ENCODE data around the gene CROCC2. TPM values are rescaled to one million over a fixed set of nuclear protein-coding genes. Genes with fewer than 3 reads are reported as not detected.

Gene CROCC2
- total and polyA plus RNA-seq, 7 donors = 0.01 TPM; not detected in 6

- peak in 1 of 2 donors; percentile 9 for DNase-seq
- no peak overlapping the region for H3K4me3 ChIP-seq
- WGBS, 3 donors = 81 to 88% (median 88%) methylated on average over 7 of the region's 7 CpGs
- H3K9me3 ChIP-seq = peaks cover 5% of the 10 kb centered on the region
- no peaks in the 10 kb centered on the region for H3K4me1 ChIP-seq
- TF ChIP-seq CTCF (IDR thresholded peaks at IDR 0.05) = no peak
- H3K27me3 ChIP-seq (ENCODE audit: insufficient read depth in 3 of 3, low read length in 2 of 3) = no peaks in the 10 kb centered on the region
- H3K36me3 ChIP-seq (ENCODE audit: insufficient read depth in 1 of 2, low read depth in 1 of 2) = no peaks in the 10 kb centered on the region
- no peak overlapping the region for H3K27ac ChIP-seq
- ATAC-seq = no peak
- intact Hi-C loops (cut with DNase I) = no loop called here
These were observed 39.9 kb downstream of the CROCC2 start for GRCh38 chr2:240946046-240946445.

- H3K27me3 ChIP-seq (ENCODE audit: insufficient read depth in 3 of 3, low read length in 2 of 3) = peaks cover 0 to 4% (median 0%) of the 10 kb centered on the region in 3 donors
- H3K4me3 ChIP-seq = no peak overlapping the region
- no peak overlapping the region for H3K27ac ChIP-seq
- peak; percentile 6 to 38 for DNase-seq
- H3K4me1 ChIP-seq = no peaks in the 10 kb centered on the region
- H3K9me3 ChIP-seq = peaks cover 2% of the 10 kb centered on the region
- H3K36me3 ChIP-seq (ENCODE audit: insufficient read depth in 1 of 2, low read depth in 1 of 2) = no peaks in the 10 kb centered on the region
- intact Hi-C loops (cut with DNase I) = no loop called here
- no peak for TF ChIP-seq CTCF (IDR thresholded peaks at IDR 0.05)
- WGBS, 3 donors = 79 to 81% (median 79%) methylated on average over 5 of the region's 5 CpGs
- ATAC-seq = no peak
These were observed 40.5 kb downstream of the CROCC2 start for GRCh38 chr2:240946654-240947053.

- Histone ChIP-seq H3K36me3 (ENCODE audit: insufficient read depth in 1 of 2, low read depth in 1 of 2) (no peaks in the 10 kb centered on the region), H3K4me1 (no peaks in the 10 kb centered on the region), H3K27ac (no peak overlapping the region), H3K9me3 (no peaks in the 10 kb centered on the region), H3K27me3 (ENCODE audit: insufficient read depth in 3 of 3, low read length in 2 of 3) (peaks cover 0 to 5% (median 0%) of the 10 kb centered on the region in 3 donors), H3K4me3 (no peak overlapping the region)
- intact Hi-C loops (cut with DNase I) = no loop called here
- no peak for TF ChIP-seq CTCF (IDR thresholded peaks at IDR 0.05)
- 90 to 96% (median 91%) methylated on average over 6 of the region's 6 CpGs for WGBS, 3 donors
- DNase-seq = no peak
- ATAC-seq = no peak
These were observed 41.0 kb downstream of the CROCC2 start for GRCh38 chr2:240947176-240947575.

GRCh38 chr2:240947607-240948006 lies 41.5 kb downstream of the CROCC2 start:
- TF ChIP-seq CTCF (IDR thresholded peaks at IDR 0.05) = no peak
- DNase-seq (no peak), ATAC-seq (no peak)
- Histone ChIP-seq H3K27ac (no peak overlapping the region), H3K4me3 (no peak overlapping the region), H3K9me3 (no peaks in the 10 kb centered on the region), H3K36me3 (ENCODE audit: insufficient read depth in 1 of 2, low read depth in 1 of 2) (no peaks in the 10 kb centered on the region), H3K27me3 (ENCODE audit: insufficient read depth in 3 of 3, low read length in 2 of 3) (peaks cover 0 to 5% (median 0%) of the 10 kb centered on the region in 3 donors), H3K4me1 (no peaks in the 10 kb centered on the region)
- intact Hi-C loops (cut with DNase I) = no loop called here
- WGBS, 3 donors = 94 to 97% (median 94%) methylated on average over 7 of the region's 7 CpGs

- Histone ChIP-seq H3K4me3 (no peak overlapping the region), H3K4me1 (no peaks in the 10 kb centered on the region), H3K27me3 (ENCODE audit: insufficient read depth in 3 of 3, low read length in 2 of 3) (peaks cover 0 to 5% (median 0%) of the 10 kb centered on the region in 3 donors), H3K9me3 (no peaks in the 10 kb centered on the region), H3K27ac (no peak overlapping the region), H3K36me3 (ENCODE audit: insufficient read depth in 1 of 2, low read depth in 1 of 2) (no peaks in the 10 kb centered on the region)
- no peak for TF ChIP-seq CTCF (IDR thresholded peaks at IDR 0.05)
- no peak for ATAC-seq
- intact Hi-C loops (cut with DNase I) = no loop called here
- DNase-seq = no peak
- WGBS, 3 donors = 94 to 96% (median 96%) methylated on average over 8 of the region's 8 CpGs
These were observed 42.0 kb downstream of the CROCC2 start for GRCh38 chr2:240948086-240948485.

Data from psoas muscle (tissue), 8 donors.